ENCODE data around the gene ZBTB7A. TPM values are rescaled to one million over a fixed set of nuclear protein-coding genes. Genes with fewer than 3 reads are reported as not detected.
A peak's percentile ranks its signal among the peaks of the same experiment; 100 is the strongest.

The ZBTB7A gene
- total RNA-seq, result 15.2 and 15.7 TPM in 2 replicates
- long read RNA-seq, result 0 reads

DNA sequence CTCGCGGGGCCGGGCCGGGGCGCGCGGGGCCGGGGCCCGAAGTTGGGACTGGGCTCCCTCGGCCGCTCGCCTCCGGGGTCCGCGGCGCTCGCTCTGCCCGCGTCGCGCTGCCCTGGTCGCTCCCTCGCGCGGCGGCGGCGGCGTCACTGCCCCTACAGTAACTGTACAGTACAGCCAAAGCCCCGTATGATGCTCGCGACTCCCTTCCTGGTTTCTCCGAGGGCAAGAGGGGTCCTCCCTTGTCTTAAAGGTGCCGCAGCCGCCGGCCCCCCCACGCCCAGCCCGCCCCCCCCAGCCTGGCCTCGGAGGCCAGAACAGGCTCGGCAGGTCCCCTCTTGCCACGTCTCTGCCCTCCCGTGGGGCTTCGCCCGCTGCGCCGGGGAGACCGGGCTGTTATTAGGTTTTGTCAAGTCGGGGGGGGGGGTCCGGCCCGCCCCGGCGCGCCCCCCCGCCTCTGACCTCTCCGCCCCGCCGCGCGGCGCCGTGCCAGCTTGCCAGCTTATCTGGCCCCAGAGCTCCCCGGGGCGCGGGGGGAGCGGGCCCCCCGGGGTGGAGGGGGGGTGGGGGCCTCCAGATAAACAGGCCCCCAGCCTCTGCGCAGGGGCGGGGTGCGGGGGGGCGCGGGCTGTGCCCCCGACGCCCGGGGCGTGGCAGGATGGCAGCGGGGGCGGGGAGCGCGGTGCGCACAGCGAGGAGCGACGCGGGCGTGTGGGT is at the start of gene ZBTB7A:
ZBTB7A (minus strand) TSS at position 218 of the 714 bp plus-strand sequence. CDS start 11,667 bp downstream, outside the sequence.
- H3K27me3 Mint-ChIP-seq (ENCODE audit: low read depth), result peaks cover 29% of the 10 kb centered on the region
- no peaks in the 10 kb centered on the region for H3K36me3 Mint-ChIP-seq (ENCODE audit: low read depth)
- peaks cover 16% of the 10 kb centered on the region for H3K4me1 Mint-ChIP-seq
- H3K27ac Mint-ChIP-seq (ENCODE audit: unreplicated experiment), result no peak within 1 kb of the TSS
- H3K9me3 Mint-ChIP-seq, result no peaks in the 10 kb centered on the region
- peak within 1 kb of the TSS; percentile 81 for H3K4me3 Mint-ChIP-seq
- peak; percentile 59 for DNase-seq (ENCODE audit: low read depth, low spot score)
- TF ChIP-seq, protein P1, sequence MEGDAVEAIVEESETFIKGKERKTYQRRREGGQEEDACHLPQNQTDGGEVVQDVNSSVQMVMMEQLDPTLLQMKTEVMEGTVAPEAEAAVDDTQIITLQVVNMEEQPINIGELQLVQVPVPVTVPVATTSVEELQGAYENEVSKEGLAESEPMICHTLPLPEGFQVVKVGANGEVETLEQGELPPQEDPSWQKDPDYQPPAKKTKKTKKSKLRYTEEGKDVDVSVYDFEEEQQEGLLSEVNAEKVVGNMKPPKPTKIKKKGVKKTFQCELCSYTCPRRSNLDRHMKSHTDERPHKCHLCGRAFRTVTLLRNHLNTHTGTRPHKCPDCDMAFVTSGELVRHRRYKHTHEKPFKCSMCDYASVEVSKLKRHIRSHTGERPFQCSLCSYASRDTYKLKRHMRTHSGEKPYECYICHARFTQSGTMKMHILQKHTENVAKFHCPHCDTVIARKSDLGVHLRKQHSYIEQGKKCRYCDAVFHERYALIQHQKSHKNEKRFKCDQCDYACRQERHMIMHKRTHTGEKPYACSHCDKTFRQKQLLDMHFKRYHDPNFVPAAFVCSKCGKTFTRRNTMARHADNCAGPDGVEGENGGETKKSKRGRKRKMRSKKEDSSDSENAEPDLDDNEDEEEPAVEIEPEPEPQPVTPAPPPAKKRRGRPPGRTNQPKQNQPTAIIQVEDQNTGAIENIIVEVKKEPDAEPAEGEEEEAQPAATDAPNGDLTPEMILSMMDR (conservative IDR thresholded peaks at IDR 0.05), result no peak

DNA sequence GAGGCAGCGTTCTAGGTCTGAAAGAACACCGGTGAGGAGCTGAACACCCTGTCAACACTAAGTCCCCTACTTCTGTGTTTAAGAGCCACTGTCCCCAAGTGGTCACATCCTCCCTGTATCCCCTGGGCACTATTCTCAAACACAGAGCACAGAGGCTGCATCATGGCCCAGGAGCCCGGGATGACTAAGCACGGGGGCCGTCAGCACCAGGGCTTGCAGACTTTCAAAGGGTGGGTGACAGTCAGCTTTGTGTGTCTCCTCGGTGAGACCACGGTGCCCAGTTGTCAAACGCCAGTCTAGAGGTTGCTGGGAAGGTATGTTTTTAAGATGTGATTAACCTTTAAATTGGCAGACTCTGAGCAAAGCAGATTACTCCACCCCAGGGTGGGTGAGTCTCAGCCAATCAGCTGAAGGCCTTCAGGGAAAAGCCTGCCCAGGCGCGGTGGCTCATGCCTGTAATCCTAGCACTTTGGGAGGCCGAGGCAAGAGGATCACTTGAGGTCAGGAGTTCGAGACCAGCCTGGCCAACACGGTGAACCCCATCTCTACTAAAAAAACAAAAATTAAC is 49.2 kb upstream of the ZBTB7A start:
- TF ChIP-seq, protein P1 (conservative IDR thresholded peaks at IDR 0.05), result no peak
- Mint-ChIP-seq H3K4me1 (no peaks in the 10 kb centered on the region), H3K36me3 (ENCODE audit: low read depth) (peaks cover 5% of the 10 kb centered on the region), H3K27ac (ENCODE audit: unreplicated experiment) (no peak overlapping the region), H3K9me3 (no peaks in the 10 kb centered on the region), H3K4me3 (no peak overlapping the region), H3K27me3 (ENCODE audit: low read depth) (no peaks in the 10 kb centered on the region)
- DNase-seq (ENCODE audit: low read depth, low spot score), result no peak

DNA sequence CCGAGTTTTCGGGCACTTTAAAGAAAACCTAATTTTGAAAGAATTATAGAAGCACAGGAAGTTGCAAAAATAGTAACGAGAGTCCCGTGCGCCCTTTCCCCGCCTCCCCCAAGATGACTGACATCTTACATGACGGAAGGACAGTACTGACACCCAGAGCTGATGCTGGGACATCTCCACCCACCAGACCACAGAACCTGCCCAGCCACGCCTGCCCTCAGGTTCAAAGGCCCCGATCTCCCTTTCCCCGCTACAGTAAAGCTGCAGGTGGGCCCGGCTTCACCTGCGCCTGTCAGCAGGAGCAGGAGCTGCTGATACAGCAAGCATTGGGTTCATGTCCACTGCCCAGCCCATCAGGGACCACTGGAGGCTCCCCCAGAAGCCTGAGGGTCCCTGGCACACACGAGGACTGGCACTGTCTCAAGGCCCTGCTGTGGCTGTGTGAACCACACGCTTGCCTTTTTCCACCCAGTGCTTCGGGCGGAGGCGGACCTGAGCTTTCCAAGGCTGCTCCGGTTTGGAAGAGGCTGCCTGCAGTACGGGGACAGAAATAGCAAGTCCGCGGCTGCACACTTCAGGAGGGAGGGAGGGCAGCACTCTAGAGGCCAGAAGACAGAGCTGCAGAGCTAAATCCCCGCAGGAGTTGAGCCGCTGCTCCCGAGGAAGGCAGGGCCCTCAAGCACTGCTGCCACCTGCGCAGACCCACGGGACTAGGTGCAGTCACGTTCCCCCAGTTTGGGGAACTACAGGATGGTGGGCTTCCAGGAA is 48.5 kb upstream of the ZBTB7A start:
- peaks cover 5% of the 10 kb centered on the region for H3K36me3 Mint-ChIP-seq (ENCODE audit: low read depth)
- no peaks in the 10 kb centered on the region for H3K4me1 Mint-ChIP-seq
- no peak overlapping the region for H3K27ac Mint-ChIP-seq (ENCODE audit: unreplicated experiment)
- no peaks in the 10 kb centered on the region for H3K9me3 Mint-ChIP-seq
- TF ChIP-seq, protein P1 (conservative IDR thresholded peaks at IDR 0.05), result no peak
- H3K27me3 Mint-ChIP-seq (ENCODE audit: low read depth), result no peaks in the 10 kb centered on the region
- no peak overlapping the region for H3K4me3 Mint-ChIP-seq
- DNase-seq (ENCODE audit: low read depth, low spot score), result no peak

DNA sequence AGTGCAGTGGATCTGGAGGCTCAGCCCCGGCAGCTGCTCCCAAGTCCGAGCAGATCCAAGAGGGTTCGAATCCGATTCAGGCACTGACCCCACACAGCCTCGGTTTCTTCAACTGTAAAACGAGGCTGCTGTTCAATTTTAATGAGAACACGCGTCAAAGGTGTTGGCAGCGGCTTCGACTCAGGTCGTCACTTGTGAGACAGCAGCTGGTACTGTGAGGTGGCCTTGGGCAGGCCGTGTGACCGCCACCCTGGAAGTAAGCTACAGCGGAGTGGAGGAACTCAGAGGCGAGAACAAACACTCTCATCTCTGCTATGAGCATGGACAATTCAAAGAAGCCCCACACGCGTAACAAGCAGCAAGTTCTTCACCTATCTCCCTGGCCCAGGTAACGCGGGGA is 47.5 kb upstream of the ZBTB7A start:
- Mint-ChIP-seq H3K36me3 (ENCODE audit: low read depth) (peaks cover 5% of the 10 kb centered on the region), H3K4me3 (no peak overlapping the region), H3K27me3 (ENCODE audit: low read depth) (no peaks in the 10 kb centered on the region), H3K9me3 (no peaks in the 10 kb centered on the region), H3K27ac (ENCODE audit: unreplicated experiment) (no peak overlapping the region), H3K4me1 (no peaks in the 10 kb centered on the region)
- DNase-seq (ENCODE audit: low read depth, low spot score), result no peak
- TF ChIP-seq, protein P1 (conservative IDR thresholded peaks at IDR 0.05), result no peak

DNA sequence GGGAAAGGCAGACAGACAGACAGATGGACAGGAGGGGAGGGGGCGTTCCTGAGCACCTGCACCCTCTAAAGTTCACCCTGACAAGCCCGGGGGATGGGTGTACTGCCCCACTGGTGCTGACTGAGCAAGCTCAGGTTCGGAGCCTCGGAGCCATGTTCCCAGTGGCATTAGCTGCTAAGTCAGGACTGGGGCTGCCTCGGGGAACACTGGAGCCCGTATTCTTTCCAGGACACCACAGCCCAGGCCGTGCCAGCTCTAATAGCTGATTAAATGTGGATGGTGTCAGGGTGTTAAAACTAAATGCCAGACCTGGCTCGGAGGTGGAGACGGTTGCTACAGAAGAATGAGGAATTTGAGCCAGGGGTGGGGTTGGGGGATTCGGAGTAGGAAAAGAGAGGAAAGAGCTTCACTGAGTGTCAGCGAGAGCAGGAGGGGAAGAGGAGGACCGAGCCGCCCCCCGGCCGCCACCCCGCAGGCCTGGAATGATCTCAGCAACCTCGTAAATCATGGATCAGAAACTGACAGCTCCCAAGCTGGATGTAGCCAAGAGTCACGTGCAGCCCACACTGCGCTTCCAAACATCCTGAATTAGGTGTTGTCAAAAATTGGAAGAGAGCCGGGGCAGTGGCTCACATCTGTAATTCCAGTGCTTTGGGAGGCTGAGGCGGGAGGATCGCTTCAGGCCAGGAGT is 46.8 kb upstream of the ZBTB7A start:
- no peaks in the 10 kb centered on the region for H3K9me3 Mint-ChIP-seq
- H3K27me3 Mint-ChIP-seq (ENCODE audit: low read depth), result no peaks in the 10 kb centered on the region
- no peak overlapping the region for H3K4me3 Mint-ChIP-seq
- H3K27ac Mint-ChIP-seq (ENCODE audit: unreplicated experiment), result no peak overlapping the region
- DNase-seq (ENCODE audit: low read depth, low spot score), result no peak
- TF ChIP-seq, protein P1 (conservative IDR thresholded peaks at IDR 0.05), result no peak
- no peaks in the 10 kb centered on the region for H3K4me1 Mint-ChIP-seq
- H3K36me3 Mint-ChIP-seq (ENCODE audit: low read depth), result peaks cover 5% of the 10 kb centered on the region

All from neural crest cell (in vitro differentiated cells).